Liver (tissue), 3 donors: ENCODE results near the gene ATAD3A.
"Not testable (repeated sequence)": the region's sequence is repeated elsewhere in the genome, so short reads cannot be mapped to it uniquely, and the experiment has no call there.

Experiments used
- EGR1 ChIP-seq, 2 donors: IDR thresholded peaks; 2 replicates each; pipeline ENCODE4 v1.6.1; 2016 to 2018; ENCODE audit warnings: antibody characterized with exemption in 2 of 2, low read depth in 2 of 2
- GABPA ChIP-seq, 2 donors: IDR thresholded peaks in 1 of 2; conservative IDR thresholded peaks in 1 of 2; 2 replicates each; pipeline ENCODE4 v1.6.1; 2016; ENCODE audit warnings: antibody characterized with exemption in 2 of 2, mild to moderate bottlenecking in 1 of 2, moderate library complexity in 1 of 2
- HNF4A ChIP-seq, 2 donors: conservative IDR thresholded peaks; 2 replicates each; pipeline ENCODE4 v1.6.1; 2016; ENCODE audit warnings: antibody characterized with exemption in 2 of 2, mild to moderate bottlenecking in 2 of 2
- SP1 ChIP-seq: IDR thresholded peaks from 2 replicates; pipeline ENCODE4 v1.6.1; 2018; ENCODE audit warnings: antibody characterized with exemption, mild to moderate bottlenecking
- YY1 ChIP-seq: IDR thresholded peaks from 2 replicates; pipeline ENCODE4 v1.6.1; 2016; ENCODE audit warnings: antibody characterized with exemption, mild to moderate bottlenecking
- TF ChIP-seq, protein P1 (sequence below): IDR thresholded peaks from 2 replicates; pipeline ENCODE4 v1.6.1; 2016; ENCODE audit warnings: antibody characterized with exemption, mild to moderate bottlenecking
- TF ChIP-seq, protein P2 (sequence below): fragments of 150-350 bp; IDR thresholded peaks from 2 replicates; pipeline ENCODE4 v1.5.1; 2017; ENCODE audit warnings: improper control_type of control experiment, low read depth, low read length; ENCODE audit not compliant: missing input control
- TF ChIP-seq, protein P3 (sequence below): IDR thresholded peaks from 2 replicates; pipeline ENCODE4 v1.6.1; 2016; ENCODE audit warnings: antibody characterized with exemption
- TF ChIP-seq, protein P4 (sequence below): IDR thresholded peaks from 2 replicates; pipeline ENCODE4 v1.6.1; 2016; ENCODE audit warnings: antibody characterized with exemption
- TF ChIP-seq, protein P5 (sequence below): IDR thresholded peaks from 2 replicates; pipeline ENCODE4 v1.6.1; 2016; ENCODE audit warnings: antibody characterized with exemption
- donor health status: healthy.
- donor health status: healthy.

DNA sequence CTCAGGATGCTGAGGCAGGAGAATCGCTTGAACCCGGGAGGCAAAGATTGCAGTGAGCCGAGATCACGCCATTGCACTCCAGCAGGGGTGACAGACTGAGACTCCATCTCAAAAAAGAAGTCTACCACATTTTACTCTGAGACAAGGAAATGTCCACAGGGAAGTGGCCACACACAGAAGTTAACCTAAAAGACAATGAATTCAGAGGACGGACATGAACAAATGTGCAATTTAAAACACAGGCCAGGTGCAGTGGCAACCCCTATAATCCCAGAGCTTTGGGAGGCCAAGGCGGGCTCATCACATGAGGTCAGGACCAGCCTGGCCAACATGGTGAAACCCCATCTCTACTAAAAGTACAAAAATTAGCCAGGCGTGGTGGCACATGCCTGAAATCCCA lies 45.7 kb downstream of the ATAD3A start:
- TF ChIP-seq, protein P1, sequence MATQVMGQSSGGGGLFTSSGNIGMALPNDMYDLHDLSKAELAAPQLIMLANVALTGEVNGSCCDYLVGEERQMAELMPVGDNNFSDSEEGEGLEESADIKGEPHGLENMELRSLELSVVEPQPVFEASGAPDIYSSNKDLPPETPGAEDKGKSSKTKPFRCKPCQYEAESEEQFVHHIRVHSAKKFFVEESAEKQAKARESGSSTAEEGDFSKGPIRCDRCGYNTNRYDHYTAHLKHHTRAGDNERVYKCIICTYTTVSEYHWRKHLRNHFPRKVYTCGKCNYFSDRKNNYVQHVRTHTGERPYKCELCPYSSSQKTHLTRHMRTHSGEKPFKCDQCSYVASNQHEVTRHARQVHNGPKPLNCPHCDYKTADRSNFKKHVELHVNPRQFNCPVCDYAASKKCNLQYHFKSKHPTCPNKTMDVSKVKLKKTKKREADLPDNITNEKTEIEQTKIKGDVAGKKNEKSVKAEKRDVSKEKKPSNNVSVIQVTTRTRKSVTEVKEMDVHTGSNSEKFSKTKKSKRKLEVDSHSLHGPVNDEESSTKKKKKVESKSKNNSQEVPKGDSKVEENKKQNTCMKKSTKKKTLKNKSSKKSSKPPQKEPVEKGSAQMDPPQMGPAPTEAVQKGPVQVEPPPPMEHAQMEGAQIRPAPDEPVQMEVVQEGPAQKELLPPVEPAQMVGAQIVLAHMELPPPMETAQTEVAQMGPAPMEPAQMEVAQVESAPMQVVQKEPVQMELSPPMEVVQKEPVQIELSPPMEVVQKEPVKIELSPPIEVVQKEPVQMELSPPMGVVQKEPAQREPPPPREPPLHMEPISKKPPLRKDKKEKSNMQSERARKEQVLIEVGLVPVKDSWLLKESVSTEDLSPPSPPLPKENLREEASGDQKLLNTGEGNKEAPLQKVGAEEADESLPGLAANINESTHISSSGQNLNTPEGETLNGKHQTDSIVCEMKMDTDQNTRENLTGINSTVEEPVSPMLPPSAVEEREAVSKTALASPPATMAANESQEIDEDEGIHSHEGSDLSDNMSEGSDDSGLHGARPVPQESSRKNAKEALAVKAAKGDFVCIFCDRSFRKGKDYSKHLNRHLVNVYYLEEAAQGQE: not testable (repeated sequence)
- TF ChIP-seq, protein P2, sequence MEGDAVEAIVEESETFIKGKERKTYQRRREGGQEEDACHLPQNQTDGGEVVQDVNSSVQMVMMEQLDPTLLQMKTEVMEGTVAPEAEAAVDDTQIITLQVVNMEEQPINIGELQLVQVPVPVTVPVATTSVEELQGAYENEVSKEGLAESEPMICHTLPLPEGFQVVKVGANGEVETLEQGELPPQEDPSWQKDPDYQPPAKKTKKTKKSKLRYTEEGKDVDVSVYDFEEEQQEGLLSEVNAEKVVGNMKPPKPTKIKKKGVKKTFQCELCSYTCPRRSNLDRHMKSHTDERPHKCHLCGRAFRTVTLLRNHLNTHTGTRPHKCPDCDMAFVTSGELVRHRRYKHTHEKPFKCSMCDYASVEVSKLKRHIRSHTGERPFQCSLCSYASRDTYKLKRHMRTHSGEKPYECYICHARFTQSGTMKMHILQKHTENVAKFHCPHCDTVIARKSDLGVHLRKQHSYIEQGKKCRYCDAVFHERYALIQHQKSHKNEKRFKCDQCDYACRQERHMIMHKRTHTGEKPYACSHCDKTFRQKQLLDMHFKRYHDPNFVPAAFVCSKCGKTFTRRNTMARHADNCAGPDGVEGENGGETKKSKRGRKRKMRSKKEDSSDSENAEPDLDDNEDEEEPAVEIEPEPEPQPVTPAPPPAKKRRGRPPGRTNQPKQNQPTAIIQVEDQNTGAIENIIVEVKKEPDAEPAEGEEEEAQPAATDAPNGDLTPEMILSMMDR: not testable (repeated sequence)
- TF ChIP-seq, protein P3, sequence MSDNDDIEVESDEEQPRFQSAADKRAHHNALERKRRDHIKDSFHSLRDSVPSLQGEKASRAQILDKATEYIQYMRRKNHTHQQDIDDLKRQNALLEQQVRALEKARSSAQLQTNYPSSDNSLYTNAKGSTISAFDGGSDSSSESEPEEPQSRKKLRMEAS: not testable (repeated sequence)
- not testable (repeated sequence) for TF ChIP-seq YY1; SP1; HNF4A (conservative IDR thresholded peaks at IDR 0.05); GABPA (IDR thresholded peaks at IDR 0.05 in 1 of 2, conservative IDR thresholded peaks at IDR 0.05 in 1 of 2); EGR1 (IDR thresholded peaks at IDR 0.05; ENCODE audit: low read depth in 2 of 2)
- TF ChIP-seq, protein P4, sequence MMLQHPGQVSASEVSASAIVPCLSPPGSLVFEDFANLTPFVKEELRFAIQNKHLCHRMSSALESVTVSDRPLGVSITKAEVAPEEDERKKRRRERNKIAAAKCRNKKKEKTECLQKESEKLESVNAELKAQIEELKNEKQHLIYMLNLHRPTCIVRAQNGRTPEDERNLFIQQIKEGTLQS: not testable (repeated sequence)
- TF ChIP-seq, protein P5, sequence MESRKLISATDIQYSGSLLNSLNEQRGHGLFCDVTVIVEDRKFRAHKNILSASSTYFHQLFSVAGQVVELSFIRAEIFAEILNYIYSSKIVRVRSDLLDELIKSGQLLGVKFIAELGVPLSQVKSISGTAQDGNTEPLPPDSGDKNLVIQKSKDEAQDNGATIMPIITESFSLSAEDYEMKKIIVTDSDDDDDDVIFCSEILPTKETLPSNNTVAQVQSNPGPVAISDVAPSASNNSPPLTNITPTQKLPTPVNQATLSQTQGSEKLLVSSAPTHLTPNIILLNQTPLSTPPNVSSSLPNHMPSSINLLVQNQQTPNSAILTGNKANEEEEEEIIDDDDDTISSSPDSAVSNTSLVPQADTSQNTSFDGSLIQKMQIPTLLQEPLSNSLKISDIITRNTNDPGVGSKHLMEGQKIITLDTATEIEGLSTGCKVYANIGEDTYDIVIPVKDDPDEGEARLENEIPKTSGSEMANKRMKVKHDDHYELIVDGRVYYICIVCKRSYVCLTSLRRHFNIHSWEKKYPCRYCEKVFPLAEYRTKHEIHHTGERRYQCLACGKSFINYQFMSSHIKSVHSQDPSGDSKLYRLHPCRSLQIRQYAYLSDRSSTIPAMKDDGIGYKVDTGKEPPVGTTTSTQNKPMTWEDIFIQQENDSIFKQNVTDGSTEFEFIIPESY: not testable (repeated sequence)
